Mesenteric fat pad (tissue), 1 donor: ENCODE measurements around the gene RAB29. TPM values are rescaled to one million over a fixed set of nuclear protein-coding genes. Genes with fewer than 3 reads are reported as not detected.
"Not testable (repeated sequence)": the region's sequence is repeated elsewhere in the genome, so short reads cannot be mapped to it uniquely, and the experiment has no call there.

Source experiments
- DNase-seq: peaks from one replicate; pipeline ENCODE4 v3.0.0-alpha.2; 2020; ENCODE audit warnings: low spot score
- long read RNA-seq: library from polyadenylated mRNA; unstranded; transcript quantifications from one replicate; pipeline ENCODE4 v2.0.0, GENCODE V29; 2020
- total RNA-seq: library from RNA; stranded (reverse); fragmentation: NEBNext Ultra II Directional; extraction: Animal tissue kit (Norgen Biotek cat#: 25700); gene quantifications from one replicate; pipeline ENCODE4 v1.2.1, GENCODE V29; 2021
- donor health status: DM: yes; HTN: yes; CAD: no.

The RAB29 gene, protein sequence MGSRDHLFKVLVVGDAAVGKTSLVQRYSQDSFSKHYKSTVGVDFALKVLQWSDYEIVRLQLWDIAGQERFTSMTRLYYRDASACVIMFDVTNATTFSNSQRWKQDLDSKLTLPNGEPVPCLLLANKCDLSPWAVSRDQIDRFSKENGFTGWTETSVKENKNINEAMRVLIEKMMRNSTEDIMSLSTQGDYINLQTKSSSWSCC
- total RNA-seq = 37.3 TPM
- long read RNA-seq, transcript RAB29-205 (4 exons, 1,441 nt) = minor isoform, 9 of 249 reads
- long read RNA-seq, transcript RAB29-202 (6 exons, 3,272 nt) = minor isoform, 11 of 249 reads
- long read RNA-seq, transcript RAB29-201 (6 exons, 1,723 nt) = minor isoform, 48 of 249 reads
- long read RNA-seq, transcript RAB29-203 (5 exons, 1,157 nt) = major isoform, 75 of 249 reads
- long read RNA-seq, partial matches to known transcripts = 7 of 249 reads
- long read RNA-seq, other reads (novel, unspliced or antisense) = 89 of 249 reads

DNA sequence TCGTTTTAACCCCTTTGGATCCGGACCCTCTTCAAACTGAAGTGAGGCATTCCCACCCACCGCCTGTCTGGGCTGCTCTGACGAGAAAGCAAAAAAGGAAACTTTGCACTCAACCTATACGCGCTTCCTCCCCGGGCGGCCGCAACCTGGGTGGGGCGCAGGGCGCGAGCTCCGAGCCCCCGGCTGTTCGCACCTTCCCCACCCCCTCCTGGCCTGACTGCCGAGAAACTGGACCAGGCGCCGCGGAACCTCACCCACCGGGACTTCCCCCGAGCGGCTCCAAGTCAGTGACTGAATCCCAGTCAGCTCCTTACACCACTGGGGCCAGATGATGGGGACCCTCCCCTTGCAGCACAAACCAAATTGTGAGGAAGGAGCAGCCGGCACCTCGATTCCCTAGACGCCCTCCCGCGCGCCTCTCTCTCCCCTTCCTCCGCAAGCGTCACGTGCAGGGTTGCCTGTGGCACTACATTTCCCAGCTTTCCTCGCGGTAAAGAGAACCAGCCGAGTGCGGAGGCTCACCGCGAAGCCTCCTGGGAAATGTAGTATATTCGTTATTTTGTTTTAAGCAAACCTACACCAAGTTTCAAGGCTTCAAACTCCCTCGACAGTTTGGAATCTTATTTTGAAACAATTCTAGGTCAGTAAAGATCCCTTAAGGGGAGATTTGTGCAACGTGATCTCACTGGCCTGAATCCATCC, at the start of gene RAB29:
Gene RAB29 (minus strand): TSS at position 468 of the 702 bp plus-strand sequence. CDS start 526 bp downstream, outside the sequence.
- no peak for DNase-seq

DNA sequence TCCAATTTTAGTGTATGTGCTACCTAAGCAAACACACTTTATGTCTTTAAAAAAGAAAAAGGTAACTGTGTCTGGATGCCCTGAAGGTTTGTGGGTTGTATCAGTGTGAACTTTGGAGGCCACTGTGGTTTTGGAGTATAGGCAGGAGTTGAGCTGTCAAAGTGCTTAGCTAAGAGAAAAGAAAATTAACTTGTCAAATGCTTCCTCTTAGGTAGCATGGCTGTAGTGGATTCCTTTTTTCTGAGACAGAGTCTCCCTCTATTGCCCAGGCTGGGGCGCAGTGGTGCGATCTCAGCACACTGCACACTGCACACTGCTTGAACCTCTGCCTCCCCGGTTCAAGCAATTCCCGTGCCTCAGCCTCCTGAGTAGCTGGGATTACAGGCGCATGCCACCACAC, 48.9 kb upstream of the RAB29 start:
- no peak for DNase-seq

DNA sequence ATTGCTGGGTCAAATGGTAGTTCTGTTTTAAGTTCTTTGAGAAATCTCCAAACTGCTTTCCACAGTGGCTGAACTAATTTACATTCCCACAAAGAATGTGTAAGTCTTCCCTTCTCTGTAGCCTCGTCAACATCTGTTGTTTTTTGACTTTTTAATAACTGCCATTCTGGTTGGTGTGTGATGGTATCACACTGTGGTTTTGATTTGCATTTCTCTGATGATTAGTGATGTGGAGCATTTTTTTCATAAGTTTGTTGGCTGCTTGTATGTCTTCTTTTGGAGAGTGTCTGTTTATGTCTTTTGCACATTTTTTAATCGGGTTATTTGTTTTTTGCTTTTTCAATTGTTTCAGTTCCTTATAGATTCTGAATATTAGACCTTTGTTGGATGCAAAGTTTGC, 48.0 kb upstream of the RAB29 start:
- not testable (repeated sequence) for DNase-seq

- no peak for DNase-seq
These were observed 47.1 kb upstream of the RAB29 start for GRCh38 chr1:205822397-205822796.

- DNase-seq = no peak
These were observed 42.7 kb upstream of the RAB29 start for GRCh38 chr1:205817988-205818387.

- no peak for DNase-seq
These were observed 42.1 kb upstream of the RAB29 start for GRCh38 chr1:205817364-205817763.

DNA sequence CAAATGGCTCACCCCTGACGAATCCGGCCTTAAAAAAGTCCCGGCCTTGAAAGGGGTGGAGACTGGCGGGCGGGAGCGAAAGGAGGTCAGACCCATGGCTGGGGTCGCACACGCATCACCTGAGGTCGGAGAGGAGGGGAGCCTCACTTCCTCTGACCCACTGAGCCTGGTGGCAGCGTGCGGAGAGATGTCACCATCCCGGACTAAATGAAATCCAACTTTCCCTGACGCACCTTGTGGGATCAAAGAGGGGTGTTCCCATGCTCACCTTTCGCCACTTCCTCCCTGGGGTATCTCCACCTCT, 38.4 kb upstream of the RAB29 start:
- DNase-seq = no peak

DNA sequence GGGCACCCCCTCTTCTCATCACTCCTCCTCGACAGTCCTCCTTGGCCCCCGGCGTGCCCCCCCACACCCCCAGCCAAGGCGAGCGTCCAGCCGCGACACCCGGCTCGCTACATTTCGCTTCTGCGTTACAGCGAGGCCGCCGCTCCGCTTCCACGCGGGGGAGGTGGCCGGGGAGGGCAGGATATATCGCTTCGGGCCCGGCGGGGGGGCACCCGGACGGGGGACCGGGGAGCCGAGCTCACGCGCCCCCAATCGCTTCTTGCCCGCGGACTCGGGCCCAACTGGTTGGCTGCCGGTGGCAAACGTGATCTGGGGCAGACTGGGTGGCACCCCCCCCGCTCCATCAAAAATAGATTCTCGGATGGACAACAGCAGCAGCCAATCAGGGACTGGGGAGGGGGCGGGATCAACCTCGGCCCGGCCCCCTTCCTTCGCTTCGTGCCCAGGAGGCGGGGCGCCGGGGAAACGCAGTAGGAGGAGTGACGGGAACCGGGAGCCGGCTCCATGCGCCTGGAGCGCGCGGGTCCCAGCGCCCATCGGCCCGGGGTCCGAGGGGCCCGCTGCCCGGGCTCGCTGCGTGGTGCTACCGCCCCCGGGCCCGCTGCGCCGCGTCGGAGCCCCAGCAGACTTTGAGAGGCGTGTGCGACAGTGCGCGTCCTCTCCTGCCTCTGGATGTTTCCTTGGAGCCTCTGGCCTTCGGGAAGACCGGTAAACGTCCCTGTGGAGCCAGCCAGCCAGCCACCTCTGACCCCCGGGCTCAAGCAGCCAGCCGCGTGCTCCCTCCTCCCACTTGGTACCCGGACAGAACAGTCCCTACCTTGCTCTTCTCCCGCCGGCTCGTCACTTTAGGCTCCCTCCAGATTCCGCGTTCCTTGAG, 37.8 kb upstream of the RAB29 start, which contains the start of gene SLC41A1:
Gene SLC41A1 (minus strand): TSS at position 321 of the 877 bp plus-strand sequence. CDS start 2,757 bp downstream, outside the sequence.
- peak; percentile 94 for DNase-seq

- no peak for DNase-seq
These were observed 37.1 kb upstream of the RAB29 start for GRCh38 chr1:205812271-205812877.

DNA sequence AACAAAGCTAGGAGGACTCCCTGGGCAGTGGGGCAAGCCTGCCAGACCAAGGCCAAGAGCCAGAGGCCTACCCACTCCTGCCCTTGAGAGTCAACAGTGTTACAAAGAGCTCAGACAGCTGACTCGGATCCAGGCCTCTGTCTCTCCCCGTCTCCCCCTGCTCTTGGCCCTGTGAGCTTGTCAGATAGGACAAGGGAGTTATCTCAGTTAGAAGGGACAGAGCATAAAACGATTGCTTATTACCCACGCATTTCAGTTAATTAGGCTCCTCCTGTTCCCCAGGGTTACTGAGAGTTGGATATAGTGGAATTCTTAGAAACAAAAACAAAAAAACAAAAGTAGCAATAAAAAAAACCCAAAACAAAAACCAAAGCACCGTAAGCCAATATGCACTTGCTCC, 36.4 kb upstream of the RAB29 start:
- DNase-seq = no peak

DNA sequence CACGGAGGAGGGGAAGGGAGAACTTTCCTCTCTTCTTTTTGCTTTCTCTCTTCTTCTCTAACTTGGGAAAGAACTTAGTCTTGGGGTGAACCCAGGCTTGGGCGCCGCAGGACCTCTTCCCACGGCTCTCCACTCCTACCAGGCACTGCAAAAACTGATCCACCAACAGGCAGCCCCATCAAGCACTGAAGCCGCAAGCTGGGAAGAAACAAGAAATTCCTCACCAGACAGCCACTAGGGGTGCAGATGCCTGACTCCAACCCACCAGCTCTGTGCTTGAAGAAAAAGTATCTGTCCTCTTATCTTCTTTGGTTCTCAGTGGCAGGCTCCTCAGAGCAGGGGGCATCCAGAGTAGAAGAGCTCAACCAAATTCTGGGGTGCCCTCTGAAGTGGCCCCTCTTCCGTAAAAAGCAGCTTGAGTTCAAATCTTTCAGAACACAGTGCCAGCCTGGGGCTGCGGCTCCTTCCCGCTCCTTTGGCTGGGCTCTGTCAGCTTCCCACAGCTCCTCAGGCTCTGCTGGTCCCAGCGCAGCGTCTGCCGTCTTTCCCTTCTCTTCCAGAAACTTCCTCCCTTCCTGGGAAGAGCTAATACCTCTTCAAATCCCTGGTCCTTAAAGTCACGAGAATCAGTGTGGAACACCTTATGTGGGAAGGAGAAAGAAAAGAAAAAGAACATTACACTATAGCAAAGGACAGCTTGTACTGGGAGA, 35.3 kb upstream of the RAB29 start:
- DNase-seq = no peak

DNA sequence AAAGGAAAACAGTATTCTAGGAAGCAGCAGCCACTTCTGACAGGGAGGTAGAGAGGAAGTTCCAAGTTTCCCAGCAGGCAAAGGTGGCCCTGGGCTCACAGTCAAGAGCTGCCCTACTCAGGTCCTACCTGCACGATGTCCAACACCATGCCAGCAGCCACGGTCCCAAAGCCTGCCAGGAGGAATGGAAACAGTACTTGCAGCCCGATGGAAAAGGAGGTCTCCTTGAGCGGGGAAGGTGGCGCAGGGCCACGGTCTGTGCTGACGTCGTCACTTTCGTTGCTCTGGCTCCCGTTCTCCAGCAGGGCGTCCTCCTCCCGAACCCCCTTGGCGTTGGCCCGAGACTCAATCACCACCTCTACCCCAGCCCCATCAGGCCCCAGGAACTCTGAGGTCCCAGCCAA, 34.7 kb upstream of the RAB29 start:
- DNase-seq = no peak

- no peak for DNase-seq
These were observed 34.2 kb upstream of the RAB29 start for GRCh38 chr1:205809469-205809868.

DNA sequence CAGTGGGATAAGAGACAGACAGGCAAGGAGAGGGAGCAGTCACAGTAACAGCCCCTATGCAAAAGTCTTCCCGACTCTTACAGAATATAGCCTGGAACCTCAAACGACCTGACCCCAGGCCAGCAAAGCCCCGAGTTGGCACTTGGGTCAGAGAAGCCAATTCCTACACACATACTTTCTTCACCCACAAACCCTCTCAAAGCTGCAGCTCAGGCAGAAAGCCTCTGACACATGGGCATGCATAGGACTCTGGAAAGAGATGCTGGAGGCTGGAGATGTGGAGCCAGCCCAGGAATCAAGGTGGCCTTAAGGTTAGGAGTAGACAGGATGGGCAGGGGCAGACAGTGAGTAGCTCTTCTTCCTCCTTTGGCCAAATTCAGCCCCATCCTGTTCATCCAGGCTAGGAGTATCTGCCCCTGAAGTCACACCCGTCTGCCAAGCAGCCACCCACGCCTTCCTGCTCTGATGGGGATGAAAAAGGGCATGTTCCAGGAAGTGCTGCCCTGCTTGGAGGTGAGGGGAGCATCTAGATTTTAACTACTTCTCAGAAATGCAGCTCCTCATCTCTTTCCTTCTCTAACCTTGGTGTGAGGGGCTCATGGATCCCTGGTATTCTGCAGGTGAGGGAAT, 29.9 kb upstream of the RAB29 start:
- DNase-seq = no peak

DNA sequence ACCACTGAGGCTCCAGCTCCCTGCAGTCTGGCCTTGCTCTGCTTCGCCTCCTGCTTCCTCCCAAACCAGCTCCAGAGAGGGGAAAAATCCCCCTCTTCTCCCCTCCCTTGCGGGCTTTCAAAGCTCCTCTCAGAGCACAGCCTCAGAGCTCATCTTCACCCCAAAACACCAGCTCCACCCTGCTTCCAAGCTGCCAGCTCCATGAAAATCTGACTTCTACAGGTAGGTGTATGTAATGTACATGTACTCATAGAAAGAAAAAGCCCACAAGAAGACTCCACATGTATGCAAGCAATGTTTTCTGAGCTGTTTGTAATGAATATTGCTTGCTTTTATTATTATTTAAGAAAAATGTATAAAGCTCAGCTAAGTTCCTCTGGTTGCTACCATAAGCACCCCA, 29.3 kb upstream of the RAB29 start:
- DNase-seq = no peak

DNA sequence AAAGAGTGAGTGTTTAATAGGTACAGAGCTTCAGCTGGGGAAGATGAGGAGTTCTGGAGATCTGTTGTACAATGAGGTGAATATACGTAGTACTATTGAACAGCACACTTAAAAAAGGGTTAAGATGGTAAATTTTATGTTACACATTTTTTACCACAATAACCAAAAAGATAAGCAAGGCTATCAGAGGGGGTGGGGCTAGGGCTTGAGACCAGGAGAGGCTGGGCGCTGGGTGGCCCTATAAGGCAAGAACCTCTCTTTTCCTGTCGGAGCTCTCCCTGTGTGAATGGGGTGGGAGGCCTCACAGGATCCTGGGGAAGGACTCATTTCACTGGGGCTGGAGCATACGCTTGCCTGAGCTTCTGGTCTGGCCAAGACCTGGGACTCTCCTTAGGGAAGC, 28.7 kb upstream of the RAB29 start:
- no peak for DNase-seq

GRCh38 chr1:205802060-205802459, 26.8 kb upstream of the RAB29 start:
- no peak for DNase-seq

GRCh38 chr1:205800981-205801703, 25.9 kb upstream of the RAB29 start:
- DNase-seq = no peak

DNA sequence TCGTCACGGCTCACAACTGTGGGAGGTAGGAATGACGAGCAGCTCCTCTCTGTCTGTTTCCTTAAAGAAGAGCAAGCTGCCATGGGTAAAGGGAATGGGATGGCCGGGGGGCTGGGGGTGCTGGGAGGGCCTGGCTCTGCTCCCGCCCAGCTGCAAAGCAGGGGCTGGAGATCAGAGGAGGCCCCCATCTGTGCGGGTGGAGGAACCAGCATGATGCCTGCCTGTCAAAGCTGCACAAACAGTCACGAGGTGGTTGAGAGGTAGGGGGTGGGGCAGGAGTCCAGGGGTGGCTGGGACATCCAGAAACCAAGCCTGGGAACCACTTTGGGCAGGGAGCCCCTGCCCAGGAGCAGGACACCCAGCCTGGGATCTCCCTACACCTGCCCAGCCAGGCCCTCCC, 25.1 kb upstream of the RAB29 start:
- no peak for DNase-seq
